GM12864 (cell line): ENCODE data around the gene GYPC.

Experiments
- DNase-seq: peaks from one replicate; pipeline ENCODE4 v3.0.0-alpha.2; 2011; ENCODE audit warnings: low read depth
- H3K4me3 ChIP-seq: 2 replicates; pipeline ENCODE4 v1.5.1; 2011; ENCODE audit warnings: mild to moderate bottlenecking, low read depth, low read length, control low read depth
- CTCF ChIP-seq: IDR thresholded peaks from 2 replicates; pipeline ENCODE4 v1.5.1; 2011; ENCODE audit warnings: low read depth, mild to moderate bottlenecking, moderate library complexity, low read length, control low read depth, inconsistent platforms; ENCODE audit errors: missing control alignments

Gene GYPC

GRCh38 chr2:126730655-126731054 is 74.7 kb downstream of the GYPC start:
- no peak for TF ChIP-seq CTCF
- no peak for DNase-seq
- H3K4me3 ChIP-seq, result no peak overlapping the region

- no peak for DNase-seq
- no peak for TF ChIP-seq CTCF
- no peak overlapping the region for H3K4me3 ChIP-seq
These were observed 75.4 kb downstream of the GYPC start for GRCh38 chr2:126731353-126731752.

GRCh38 chr2:126732682-126733245 is 76.8 kb downstream of the GYPC start:
- no peak for DNase-seq
- TF ChIP-seq CTCF, result no peak
- no peak overlapping the region for H3K4me3 ChIP-seq

- TF ChIP-seq CTCF, result no peak
- H3K4me3 ChIP-seq, result no peak overlapping the region
- DNase-seq, result no peak
These were observed 77.8 kb downstream of the GYPC start for GRCh38 chr2:126733795-126734194.

- no peak for TF ChIP-seq CTCF
- no peak for DNase-seq
- no peak overlapping the region for H3K4me3 ChIP-seq
These were observed 80.3 kb downstream of the GYPC start for GRCh38 chr2:126736133-126736874.

GRCh38 chr2:126739141-126739540 is 83.2 kb downstream of the GYPC start:
- H3K4me3 ChIP-seq, result no peak overlapping the region
- no peak for DNase-seq
- TF ChIP-seq CTCF, result no peak

- H3K4me3 ChIP-seq, result no peak overlapping the region
- TF ChIP-seq CTCF, result no peak
- no peak for DNase-seq
These were observed 88.7 kb downstream of the GYPC start for GRCh38 chr2:126744640-126745039.
